ENCODE measurements around the gene MRPL3.

The MRPL3 gene

GRCh38 chr3:131431754-131432153, 71.0 kb downstream of the MRPL3 start:
- DNase-seq (ENCODE audit: low read depth) = no peak
- no peak overlapping the region for H3K4me3 ChIP-seq (ENCODE audit: low read depth, low read length)

- no peak for DNase-seq (ENCODE audit: low read depth)
- no peak overlapping the region for H3K4me3 ChIP-seq (ENCODE audit: low read depth, low read length)
These were observed 75.5 kb downstream of the MRPL3 start for GRCh38 chr3:131427226-131427625.

GRCh38 chr3:131421957-131422498, 80.7 kb downstream of the MRPL3 start:
- no peak overlapping the region for H3K4me3 ChIP-seq (ENCODE audit: low read depth, low read length)
- peak; percentile 14 for DNase-seq (ENCODE audit: low read depth)

GRCh38 chr3:131421301-131421700, 81.5 kb downstream of the MRPL3 start:
- no peak for DNase-seq (ENCODE audit: low read depth)
- H3K4me3 ChIP-seq (ENCODE audit: low read depth, low read length) = no peak overlapping the region

- DNase-seq (ENCODE audit: low read depth) = no peak
- H3K4me3 ChIP-seq (ENCODE audit: low read depth, low read length) = no peak overlapping the region
These were observed 85.0 kb downstream of the MRPL3 start for GRCh38 chr3:131417751-131418150.

Measured in skeletal muscle cell (primary cell).